COLO829 (cell line): Measurements from ENCODE around the gene BCL2.
"Not testable (repeated sequence)": the region's sequence is repeated elsewhere in the genome, so short reads cannot be mapped to it uniquely, and the experiment has no call there.

Experiments
- DNase-seq: peaks from one replicate; pipeline ENCODE4 v3.0.0; 2012; ENCODE audit warnings: low spot score

Gene BCL2

DNA sequence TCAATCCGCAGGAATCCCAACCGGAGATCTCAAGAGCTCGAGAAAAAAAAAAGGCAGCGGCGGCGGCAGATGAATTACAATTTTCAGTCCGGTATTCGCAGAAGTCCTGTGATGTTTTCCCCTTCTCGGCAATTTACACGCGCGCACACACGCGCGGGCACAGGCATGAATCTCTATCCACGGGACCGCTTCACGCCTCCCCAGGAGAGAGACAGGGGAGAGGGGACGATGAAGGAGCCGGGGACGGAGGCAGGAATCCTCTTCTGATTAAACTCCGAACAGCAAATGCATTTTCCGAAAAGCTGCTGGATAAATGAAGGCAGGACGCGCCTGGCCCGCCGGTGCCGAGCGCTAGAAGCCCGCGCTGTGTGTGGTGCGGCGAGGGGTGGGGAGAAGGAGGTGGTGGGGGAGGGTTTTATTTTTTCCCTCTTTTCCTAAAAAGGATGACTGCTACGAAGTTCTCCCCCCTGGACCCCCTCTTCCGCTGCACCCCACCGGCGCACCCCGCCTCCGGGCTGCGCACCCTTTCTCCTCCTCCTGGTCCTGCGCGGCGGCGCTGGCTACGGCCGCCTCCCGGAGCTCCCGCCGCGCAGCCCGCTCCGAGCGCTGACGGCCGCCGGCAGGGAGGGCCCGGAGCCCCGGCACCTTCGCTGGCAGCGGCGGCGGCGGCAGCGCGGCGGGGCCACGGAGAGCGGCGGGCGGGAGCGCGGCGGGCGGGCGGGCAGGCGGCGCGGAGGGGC, at the start of gene BCL2:
TSS of gene BCL2 (minus strand) at position 387 of the 740 bp plus-strand sequence.
- no peak for DNase-seq

DNA sequence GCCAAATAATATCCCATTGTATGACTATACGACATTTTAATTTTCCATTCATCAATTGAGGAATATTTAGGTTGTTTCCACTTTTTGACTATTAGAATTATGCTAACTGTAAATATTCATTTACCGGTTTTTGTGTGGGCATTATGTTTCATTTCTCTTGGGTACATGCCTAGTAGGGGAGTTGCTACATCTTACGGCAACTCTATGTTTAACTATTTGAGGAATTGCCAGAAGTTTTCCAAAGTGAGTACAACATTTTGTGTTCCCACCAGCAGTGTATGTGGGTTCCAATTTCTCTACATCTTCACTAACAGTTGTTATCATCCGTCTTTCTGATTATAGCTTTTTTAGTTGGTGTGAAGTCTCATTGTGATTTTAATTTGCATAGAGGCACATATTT, 49.0 kb upstream of the BCL2 start:
- no peak for DNase-seq

DNA sequence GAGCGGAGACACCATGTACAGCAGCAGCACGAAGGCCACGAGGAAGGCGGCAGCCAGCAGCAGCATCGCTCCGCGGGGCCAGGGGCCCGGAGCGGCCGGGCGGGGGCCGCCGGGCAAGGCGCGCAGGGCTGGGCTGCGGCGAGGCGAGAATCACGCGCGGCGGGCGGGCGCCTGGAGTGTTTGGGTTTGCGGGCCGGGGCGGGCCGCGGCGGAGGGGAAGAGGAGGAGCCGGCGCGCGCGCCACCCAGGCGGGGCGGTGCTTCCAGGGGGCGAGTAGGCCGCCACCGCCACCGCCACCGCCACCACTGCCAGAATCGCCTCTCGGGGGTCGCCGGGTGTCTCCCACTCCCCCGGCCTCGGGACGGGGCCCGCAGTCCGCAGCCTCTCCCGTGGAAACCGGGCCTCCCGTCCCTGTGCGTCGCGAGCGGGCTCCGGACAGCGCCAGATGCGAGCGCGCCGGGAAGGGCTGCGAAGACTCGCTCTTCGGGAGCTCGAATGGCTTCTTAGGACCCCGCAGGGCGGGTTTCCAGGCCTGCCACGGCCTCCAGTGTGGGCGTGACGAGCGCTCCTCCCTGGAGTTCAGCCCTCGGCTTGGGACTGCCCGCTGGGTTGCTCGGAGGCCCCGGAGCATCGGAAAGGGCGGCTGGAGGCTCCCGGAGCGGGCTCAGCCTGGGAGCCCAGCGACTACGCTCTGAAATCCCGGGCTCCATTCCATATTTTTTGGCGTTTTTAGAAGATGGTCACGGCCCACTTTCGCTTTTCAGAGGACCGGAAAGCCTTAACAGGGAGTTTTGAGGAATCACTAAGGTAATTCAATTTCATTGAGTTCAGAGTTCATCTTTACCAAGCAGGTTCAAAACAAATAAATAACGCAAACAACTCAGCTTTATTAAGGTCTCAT, 47.7 kb upstream of the BCL2 start, which contains the start of gene KDSR:
TSS of gene KDSR (minus strand) at position 154 of the 901 bp plus-strand sequence. CDS start at position 66, 88 bp downstream.
- DNase-seq = peak; percentile 91

DNA sequence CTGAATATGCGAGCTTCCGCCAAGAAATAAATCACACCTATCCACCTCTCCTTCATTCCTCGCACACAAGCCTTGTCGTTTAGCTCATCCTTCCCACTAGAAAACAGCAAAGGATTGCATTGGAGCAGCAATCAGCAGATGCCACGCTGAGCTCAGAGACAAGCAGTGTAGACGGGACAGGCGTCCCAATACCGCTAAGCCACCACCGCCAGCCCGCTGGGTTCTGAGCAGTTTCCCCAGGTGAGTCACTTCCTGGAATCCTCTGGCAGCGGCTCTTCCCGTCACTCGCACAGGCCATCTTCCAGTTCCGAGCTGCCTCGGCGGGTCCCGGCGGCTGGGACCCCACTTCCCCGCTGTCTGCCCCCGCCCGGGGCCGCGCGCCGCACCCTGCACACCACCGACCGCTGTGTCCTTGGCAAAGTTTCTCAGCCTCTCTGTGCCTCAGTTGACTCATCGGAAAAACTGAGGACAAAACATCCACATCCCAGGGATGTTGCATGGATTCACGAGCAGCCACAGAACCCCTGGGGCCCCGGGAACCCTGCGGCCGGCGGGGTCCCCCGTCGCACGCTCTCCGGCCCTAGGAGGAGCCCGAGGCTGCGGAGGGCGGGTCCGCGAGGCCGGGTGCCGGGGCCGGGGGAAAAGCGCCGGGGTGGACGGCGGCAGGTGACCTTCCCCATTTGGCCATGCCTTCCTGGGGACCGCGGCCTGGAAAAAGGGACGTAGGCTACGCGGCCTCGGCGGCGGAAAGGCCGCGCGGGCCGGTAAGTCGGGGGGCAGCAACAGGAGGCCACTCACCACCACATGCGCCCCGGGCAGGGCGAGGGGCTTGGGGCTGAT, 46.9 kb upstream of the BCL2 start:
- peak; percentile 65 for DNase-seq

DNA sequence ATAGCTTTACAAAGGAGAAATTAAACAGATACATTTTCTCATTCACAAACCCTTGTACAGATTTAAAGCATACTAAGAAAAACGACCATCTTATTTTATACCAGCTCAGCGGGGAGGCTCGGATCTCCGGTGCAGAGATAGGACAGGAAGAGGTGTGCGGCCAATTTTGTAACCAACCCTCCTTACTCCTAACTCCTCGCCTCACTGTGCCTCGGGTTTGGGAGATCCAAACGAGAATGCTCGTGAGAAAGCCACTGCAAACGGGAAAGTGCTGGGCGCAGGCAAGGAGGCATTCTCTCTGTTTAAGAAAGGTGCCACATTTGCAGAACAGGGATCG, 46.3 kb upstream of the BCL2 start:
- no peak for DNase-seq

DNA sequence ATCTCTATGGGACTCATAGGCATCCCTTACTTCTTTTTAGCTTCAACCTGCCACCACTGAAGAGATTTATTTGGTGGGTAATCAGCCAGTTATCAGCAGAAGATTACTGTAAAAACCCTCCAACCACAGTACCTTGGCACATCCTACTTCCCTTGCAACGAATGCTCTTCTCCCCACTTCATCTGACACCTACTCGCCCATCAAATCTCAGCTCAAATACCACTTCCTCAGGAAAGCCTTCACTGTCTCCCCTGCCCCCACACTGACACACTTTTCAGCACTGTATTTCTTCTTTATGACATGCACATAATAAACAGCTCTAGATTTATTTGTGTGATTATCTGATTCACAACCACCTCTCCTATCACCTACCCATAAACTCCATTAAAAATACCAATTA, 44.4 kb upstream of the BCL2 start:
- no peak for DNase-seq

DNA sequence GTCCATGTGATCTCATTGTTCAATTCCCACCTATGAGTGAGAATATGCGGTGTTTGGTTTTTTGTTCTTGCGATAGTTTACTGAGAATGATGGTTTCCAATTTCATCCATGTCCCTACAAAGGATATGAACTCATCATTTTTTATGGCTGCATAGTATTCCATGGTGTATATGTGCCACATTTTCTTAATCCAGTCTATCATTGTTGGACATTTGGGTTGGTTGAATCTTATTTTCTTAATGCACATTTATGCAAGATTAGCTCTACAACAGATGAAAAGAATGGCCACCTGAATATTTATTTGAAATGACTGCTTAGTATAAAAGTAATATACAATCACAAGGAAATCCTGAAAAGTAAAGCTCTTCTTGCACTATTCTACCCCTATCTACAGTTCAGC, 43.9 kb upstream of the BCL2 start:
- DNase-seq = not testable (repeated sequence)

DNA sequence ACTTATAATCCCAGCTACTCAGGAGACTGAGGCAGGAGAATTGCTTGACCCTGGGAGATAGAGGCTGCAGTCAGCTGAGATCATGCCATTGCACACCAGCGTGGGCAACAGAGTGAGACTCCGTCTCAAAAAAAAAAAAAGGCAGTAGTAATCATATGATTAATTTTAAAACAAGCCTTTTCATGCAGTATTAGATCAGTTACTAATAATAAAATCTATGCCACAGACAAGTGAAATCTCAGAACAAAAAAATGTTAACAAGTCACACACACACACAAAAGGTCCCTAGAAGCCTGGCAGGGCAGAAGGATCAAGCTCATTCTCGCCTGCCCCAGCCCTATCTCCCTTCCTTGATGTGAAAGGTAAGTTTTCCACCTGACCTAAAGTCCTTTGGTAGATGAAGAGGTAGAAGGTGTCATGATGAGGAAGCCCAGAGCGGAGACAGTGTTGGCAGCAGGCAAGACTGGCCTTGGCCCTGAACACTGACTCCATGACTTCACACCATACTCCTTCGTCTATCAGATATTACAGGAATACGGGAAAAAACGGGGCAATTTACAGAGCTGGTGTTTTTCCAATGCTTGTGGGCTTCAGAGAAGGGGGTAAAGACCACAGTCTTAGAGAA, 36.8 kb upstream of the BCL2 start:
- no peak for DNase-seq

DNA sequence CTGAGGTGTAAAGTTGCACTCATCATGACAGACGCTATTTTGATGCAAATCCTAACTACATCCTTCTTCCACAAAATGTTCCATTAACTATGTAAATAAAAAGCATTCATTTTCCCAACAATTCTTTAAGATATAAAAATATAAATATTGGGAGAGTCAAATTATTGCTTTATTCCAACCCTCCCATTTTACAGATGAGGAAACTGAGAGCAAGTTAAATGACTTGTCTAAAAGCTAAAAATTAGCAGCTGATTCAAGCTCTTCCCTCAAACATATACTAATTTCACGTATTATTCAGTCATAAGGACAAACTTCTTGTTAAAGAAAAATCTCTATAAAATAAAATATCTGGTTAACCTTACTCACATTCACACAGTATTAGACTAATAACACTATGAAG, 30.7 kb upstream of the BCL2 start:
- no peak for DNase-seq

DNA sequence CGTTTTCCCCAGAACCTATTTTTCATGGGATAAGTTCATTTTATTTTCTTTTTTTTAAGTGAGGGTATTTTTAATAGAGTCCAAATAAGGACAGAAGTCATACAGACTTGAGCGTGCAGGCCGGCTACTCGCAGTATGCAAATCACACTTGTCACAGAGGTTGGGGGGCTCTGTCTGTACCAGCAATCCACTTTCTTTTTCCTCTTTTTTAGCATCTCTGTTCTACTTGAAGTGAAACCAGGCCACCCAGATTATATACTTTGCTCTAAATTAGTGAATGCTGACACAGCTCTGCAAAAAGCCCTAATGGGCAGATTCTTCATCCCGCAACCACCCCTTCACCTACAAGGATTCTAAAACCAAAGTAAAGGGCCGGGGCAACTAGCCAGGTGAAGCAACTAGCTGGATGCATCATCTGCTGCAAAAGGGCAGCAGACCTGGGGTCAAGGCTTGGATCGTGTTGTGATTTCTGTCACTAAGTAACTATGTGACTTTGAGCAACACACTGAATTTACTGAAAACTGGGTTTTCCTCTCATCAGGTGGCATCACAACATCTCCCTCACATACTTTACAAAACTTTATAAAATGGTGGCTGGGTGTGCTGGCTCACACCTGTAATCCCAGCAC, 29.1 kb upstream of the BCL2 start:
- no peak for DNase-seq

DNA sequence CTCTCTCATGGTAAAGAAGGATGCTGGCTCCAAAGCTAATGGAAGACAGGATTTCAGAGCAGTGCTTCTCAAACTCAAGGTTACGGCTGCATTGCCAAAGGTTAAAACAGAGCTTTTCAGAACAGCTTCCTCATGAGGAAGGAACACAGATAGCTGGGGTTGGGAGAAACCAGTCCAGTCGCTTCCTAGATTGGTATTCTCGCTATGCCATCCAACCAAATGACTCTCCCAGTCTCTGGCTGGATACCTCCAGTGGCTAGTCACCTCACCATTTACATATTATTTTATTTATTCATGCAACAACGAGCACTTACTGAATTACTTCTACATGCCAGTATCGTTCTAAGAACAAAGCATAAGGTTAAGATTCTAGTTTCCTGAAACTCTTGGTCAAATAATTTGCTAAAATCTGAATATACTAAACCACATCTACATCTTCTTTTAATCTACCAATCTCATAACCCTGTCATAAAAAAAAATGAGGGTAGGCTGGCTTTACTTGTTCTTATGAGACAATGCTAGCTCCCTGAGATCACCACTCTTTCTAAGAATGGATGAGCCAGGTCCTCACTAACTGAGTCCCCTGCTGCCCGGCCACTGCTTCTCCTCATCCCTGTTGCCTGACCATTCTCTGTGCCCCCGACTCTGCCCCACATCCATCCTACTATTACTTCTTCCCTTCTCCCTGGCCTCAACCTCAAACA, 27.1 kb upstream of the BCL2 start:
- no peak for DNase-seq

DNA sequence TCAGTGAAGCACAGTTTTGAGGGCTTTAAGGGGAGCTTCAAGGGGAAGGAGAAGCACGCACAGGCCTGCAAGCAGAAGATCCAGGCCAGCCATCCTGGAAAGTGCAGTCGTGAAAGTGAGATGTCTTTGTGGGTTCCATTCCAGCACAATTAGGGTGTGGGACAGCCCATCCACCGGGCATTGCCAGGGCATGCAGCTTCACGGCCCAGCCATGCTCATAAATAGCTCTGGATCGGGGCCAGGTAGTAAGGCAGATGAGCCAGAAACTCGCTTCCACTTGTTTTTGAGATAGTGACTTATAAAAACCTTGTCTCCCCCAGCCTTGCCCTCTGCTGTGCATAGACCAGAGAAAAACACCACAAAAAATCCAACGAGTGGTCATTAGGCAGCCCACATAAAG, 26.5 kb upstream of the BCL2 start:
- no peak for DNase-seq

DNA sequence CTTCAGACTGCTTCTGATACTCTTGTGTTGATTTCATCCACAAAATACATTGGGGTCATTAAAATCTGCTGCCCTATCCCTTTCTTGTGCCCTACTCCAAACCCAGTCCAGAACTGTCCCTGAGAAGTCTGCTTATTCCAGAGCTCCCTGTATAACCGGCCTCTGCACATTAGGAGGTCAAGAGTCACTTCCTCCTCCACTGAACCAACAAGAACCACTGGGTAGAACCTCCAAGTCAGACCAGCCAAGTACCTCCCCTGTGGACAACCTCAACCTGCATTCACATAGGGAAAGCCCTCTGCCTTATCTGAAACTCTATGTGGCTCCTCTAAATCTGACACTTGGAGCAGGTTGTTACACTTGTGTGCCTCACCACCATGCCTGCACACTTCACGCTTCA, 25.3 kb upstream of the BCL2 start:
- DNase-seq = no peak

DNA sequence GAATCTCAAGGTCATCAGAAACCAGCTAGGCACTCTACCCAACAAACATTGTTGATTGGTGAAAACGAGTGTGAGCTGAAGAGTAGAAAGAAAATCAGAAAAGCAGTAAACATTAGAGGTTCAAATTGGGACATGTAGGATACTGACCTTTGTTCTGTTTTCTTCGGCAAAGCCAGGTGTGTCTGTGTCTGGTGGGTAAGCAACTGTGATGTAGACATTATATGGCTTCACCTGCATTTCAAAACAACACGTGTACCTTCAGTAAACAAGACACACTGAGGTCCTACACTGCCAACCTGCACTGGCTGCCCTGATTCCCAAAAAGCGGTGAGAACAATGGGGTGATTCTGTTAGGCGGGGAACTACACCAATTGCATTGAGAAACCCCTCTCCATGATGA, 24.7 kb upstream of the BCL2 start:
- DNase-seq = no peak

DNA sequence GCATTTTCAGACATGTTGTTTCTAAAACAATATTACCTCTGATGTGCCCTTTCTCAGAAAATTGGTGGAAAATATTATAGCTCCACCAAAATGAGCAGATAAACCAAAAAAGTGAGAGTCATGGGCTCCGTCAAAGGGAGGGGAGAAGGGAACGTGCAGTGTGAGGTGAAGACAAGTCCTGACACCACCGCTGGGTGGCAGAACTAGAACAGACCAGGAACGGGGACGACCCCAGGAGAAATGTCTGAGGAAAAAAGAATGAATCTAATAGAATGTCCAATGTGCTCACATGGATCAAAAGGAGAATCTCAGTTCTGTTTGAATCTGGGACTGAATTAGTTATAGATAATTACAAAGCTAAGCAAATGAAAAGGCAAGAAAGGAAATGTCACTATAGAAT, 22.6 kb upstream of the BCL2 start:
- no peak for DNase-seq

DNA sequence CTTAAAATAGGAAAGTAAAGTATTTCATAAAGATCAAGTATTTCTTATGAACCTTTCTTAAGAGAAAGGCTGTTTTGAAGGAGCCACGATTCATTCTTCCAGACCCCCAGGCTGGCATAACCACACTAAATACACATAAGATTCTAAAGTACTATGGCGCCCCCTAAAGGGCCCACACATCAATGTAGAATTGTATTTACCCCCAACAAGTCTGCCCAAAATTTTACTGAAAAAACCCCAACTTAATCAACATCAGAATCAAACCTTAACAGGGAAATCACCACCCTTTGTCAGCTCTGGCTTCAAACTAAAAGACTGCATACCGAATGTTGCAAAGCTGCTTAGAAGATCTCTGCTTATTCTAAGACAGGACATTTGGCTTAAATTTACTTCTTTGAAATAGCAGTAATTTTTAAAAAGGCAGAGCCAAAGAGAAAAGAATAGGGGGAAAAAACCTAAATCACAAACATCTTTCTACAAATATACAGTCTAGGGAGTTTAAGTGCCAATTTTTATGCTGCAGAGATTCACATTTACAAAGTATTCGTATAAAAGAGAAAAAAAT, 20.4 kb upstream of the BCL2 start:
- DNase-seq = no peak

DNA sequence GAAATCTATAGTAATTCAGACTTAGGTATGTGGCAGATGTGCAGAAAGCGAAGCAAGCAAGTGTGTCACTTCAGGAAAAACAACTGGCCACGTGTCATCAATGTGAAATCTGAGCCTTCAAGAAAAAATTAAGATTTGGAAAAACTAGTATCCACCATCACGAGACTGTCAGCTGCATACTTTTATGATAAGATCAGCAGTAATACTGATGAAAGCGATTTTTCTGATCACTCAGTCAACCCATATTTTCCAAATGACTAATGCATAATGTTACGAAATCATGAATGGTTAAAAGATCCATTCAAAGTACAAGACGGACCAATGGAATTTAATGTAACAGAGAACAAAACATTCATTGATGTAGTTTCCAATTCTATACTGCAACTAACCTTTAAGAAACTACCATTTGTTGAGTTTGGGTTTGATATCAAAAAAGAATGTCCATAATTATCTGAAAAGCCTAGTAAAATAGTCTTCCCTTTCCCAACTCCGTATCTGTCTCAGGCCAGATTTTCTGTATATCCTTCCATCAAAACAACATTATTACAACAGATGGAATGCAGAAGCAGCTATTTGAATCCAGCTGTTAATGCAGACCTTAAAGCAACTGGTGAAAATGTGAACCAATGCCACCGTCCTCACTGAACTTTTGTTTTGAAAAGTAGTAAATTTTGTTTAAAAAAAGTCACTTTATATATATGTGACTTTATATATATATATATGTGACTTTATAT, 17.0 kb upstream of the BCL2 start:
- DNase-seq = peak; percentile 68

DNA sequence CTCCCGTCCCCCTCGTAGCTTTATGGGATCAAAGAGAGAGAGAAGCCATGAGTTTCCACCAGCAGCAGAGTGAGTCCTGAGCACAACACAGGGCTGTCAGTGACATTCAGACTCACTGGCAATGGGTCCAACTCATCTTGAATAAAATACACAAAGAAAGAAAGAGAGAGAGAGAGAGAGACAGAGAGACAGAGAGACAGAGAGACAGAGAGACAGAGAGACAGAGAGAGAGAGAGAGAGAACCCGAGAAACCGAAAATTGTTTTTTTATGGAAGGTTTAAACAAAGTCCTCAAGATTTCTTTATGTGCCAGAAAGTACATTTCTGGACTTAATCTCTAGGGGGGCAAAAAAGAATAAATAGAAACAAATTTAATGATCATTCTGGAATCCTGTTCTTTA, 11.5 kb upstream of the BCL2 start:
- DNase-seq = no peak

DNA sequence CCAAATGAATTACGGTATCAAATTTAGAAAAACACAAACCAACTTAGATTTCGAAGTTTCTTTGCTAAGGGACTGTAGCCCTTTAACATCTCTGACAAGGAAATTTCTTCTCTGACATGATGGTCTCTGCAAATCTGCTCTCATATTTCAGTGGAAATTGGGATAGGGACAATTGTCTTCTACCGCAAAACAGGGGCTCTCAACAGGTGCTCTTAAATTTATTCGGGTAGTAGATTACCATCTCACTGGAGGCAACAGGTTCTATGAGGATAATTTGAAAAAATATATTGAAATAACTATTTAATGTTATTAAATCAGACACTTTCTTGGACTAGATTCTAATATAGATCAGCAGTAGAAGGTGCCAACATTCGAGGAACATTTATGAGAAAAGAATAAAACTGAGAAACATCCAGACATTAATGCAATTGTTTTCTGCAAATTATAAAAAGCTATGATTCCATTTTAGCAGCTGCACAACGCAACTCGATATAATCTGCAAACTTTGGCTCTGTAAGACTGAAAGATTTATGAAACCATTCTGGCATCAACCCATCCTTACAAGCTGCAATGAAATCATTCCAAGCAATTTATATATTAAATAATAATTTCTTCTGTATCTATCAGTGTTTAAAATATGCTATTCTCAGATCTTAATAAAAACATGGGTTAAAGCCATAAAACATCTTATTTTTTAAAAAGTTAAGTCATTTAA, 10.0 kb upstream of the BCL2 start:
- no peak for DNase-seq
